Heart left ventricle (tissue), 13 donors: ENCODE data around the gene NDUFB11.

ENCODE experiments used
- CTCF ChIP-seq, 12 donors: fragments of 200-600 bp; sonication (generic) in 4 of 12; IDR thresholded peaks; one replicate each; pipeline versions ENCODE4 v1.5.0 to v1.8.0; 2018 to 2022; ENCODE audit warnings: antibody characterized with exemption in 12 of 12, mild to moderate bottlenecking in 5 of 12
- POLR2A ChIP-seq, 2 donors: fragments of 450-650 bp; IDR thresholded peaks; one replicate each; pipeline ENCODE4 v1.6.1; 2017; ENCODE audit warnings: antibody characterized with exemption in 2 of 2, mild to moderate bottlenecking in 2 of 2, moderate library complexity in 2 of 2
- donor health status: ischemic (EF 13 %, LVEDD 7.1; RV severe dilation, severe dysfunction).
- donor health status: DM: no; HTN: yes; CAD: no.
- donor health status: DM: no; HTN: no; CAD: no.
- donor health status: ischemic (EF 25% LVEDD 6.9; RV normal size, moderate dysfunction).
- donor health status: ischemic (EF 25% LVEDD 5.7; RV mildly dilated, moderate dysfunction).
- donor health status: ischemic (EF 35%, LVEDD 5.7; RV mildly dilated, moderate dysfunction).
- donor health status: nonischemic (EF 11% LVEDD 7.7; RV severe dilation, severe dysfunction).
- donor health status: DM: yes; HTN: yes; CAD: no.
- donor health status: PGD.
- donor health status: ischemic (EF 29% LVEDD 5.4; RV normal size, mild dysfunction).
- donor health status: nonischemic (EF 23%, LVEDD 6.1; RV moderate dilation, normal function).

- TF ChIP-seq CTCF (IDR thresholded peaks at IDR 0.05) (no peak), POLR2A (IDR thresholded peaks at IDR 0.05) (no peak)
These were observed 6.3 kb downstream of the NDUFB11 start for GRCh38 chrX:47138171-47138570.
